Lung (tissue), 12 donors: ENCODE measurements around the gene TRA2B. TPM values are rescaled to one million over a fixed set of nuclear protein-coding genes. Genes with fewer than 3 reads are reported as not detected.

ENCODE experiments used
- ATAC-seq: fragments of 200-7000 bp; cut with Tn5 transposase; one replicate; pipeline ENCODE4 v1.9.1; 2020; ENCODE audit warnings: moderate number of reproducible peaks; ENCODE audit not compliant: insufficient read depth, low FRiP score
- DNase-seq, 3 donors: peaks; one replicate each; pipeline ENCODE4 v3.0.0-alpha.2; 2013 to 2017
- H3K27ac ChIP-seq, 2 donors: one replicate each; pipeline ENCODE4 v1.5.1; 2013; ENCODE audit warnings: mild to moderate bottlenecking in 2 of 2, moderate library complexity in 2 of 2, control low read depth in 1 of 2, inconsistent platforms in 1 of 2, low read depth in 1 of 2, low read length in 1 of 2
- H3K27me3 ChIP-seq, 3 donors: one replicate each; pipeline ENCODE4 v1.5.1; 2013; ENCODE audit warnings: low read length in 2 of 3; ENCODE audit not compliant: control insufficient read depth in 3 of 3, insufficient read depth in 3 of 3
- H3K36me3 ChIP-seq, 4 donors: one replicate each; pipeline ENCODE4 v1.5.1; 2013; ENCODE audit warnings: low read length in 4 of 4, mild to moderate bottlenecking in 1 of 4, moderate library complexity in 1 of 4; ENCODE audit not compliant: control insufficient read depth in 4 of 4, insufficient read depth in 4 of 4
- H3K4me1 ChIP-seq, 5 donors: one replicate each; pipeline ENCODE4 v1.5.1; 2013; ENCODE audit warnings: low read length in 5 of 5, mild to moderate bottlenecking in 2 of 5, moderate library complexity in 1 of 5; ENCODE audit not compliant: control insufficient read depth in 5 of 5, insufficient read depth in 5 of 5
- H3K4me3 ChIP-seq: one replicate; pipeline ENCODE4 v1.5.1; 2013; ENCODE audit warnings: mild to moderate bottlenecking, control low read depth, moderate library complexity
- H3K9ac ChIP-seq, 2 donors: one replicate each; pipeline ENCODE4 v1.5.1; 2013; ENCODE audit warnings: low read length in 2 of 2, control low read depth in 1 of 2; ENCODE audit not compliant: insufficient read depth in 1 of 2
- H3K9me3 ChIP-seq, 4 donors: one replicate each; pipeline ENCODE4 v1.5.1; 2013; ENCODE audit warnings: low read length in 3 of 4, mild to moderate bottlenecking in 1 of 4, moderate library complexity in 1 of 4; ENCODE audit not compliant: control insufficient read depth in 4 of 4, insufficient read depth in 3 of 4
- WGBS, 2 donors: extraction: QIAGEN DNeasy Blood & Tissue Kit; methylation state at CpG; one replicate each; pipeline ENCODE4 v1.1.7; 2013; 5-methylcytosine and 5-hydroxymethylcytosine counted together
- polyA plus RNA-seq, 2 donors: library from polyadenylated mRNA; stranded (reverse); fragments of 200-250 nt; gene quantifications; one replicate each; pipeline ENCODE4 v1.2.1, GENCODE V29; 2013
- total RNA-seq, 2 donors: library from RNA; depleted of rRNA in 1 of 2; stranded (reverse); fragments of >200 nt in 1 of 2; gene quantifications; one replicate each; pipeline ENCODE4 v1.2.1, GENCODE V29; 2014 to 2021
- TF ChIP-seq, protein P1 (sequence below): IDR thresholded peaks from 2 replicates; pipeline ENCODE4 v1.5.1; 2012; ENCODE audit warnings: mild to moderate bottlenecking; ENCODE audit errors: control extremely low read depth, extremely low read depth
- donor health status: control.
- donor health status: control.
- donor health status: Bipolar disorder and iron deficiency.
- donor health status: healthy.
- donor health status: DM: yes; HTN: yes; CAD: no.

TRA2B gene
- total and polyA plus RNA-seq, 4 donors = 61.2 to 263 (median 95.4) TPM

DNA sequence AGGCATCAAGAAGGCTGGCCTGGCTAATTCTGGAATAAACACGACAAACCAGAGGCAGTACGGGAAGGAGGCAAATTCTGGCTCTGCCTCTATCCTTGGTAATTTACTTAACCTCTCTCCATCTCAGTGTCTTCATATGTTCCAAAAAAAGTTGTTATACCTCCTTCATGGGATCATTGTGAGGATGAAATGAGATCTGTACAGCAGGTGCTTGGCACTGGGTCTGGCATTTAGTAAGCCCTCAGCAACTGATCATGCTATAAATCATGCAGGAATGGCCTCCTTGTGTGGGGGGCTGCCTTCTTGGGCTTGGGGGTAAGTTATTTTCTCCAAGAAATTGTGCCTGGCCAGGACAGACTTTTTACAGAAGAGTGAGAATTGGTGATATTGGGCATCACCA, 38.3 kb upstream of the TRA2B start:
- TF ChIP-seq, protein P1, sequence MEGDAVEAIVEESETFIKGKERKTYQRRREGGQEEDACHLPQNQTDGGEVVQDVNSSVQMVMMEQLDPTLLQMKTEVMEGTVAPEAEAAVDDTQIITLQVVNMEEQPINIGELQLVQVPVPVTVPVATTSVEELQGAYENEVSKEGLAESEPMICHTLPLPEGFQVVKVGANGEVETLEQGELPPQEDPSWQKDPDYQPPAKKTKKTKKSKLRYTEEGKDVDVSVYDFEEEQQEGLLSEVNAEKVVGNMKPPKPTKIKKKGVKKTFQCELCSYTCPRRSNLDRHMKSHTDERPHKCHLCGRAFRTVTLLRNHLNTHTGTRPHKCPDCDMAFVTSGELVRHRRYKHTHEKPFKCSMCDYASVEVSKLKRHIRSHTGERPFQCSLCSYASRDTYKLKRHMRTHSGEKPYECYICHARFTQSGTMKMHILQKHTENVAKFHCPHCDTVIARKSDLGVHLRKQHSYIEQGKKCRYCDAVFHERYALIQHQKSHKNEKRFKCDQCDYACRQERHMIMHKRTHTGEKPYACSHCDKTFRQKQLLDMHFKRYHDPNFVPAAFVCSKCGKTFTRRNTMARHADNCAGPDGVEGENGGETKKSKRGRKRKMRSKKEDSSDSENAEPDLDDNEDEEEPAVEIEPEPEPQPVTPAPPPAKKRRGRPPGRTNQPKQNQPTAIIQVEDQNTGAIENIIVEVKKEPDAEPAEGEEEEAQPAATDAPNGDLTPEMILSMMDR = no peak
- WGBS, 2 donors = 94 to 100% methylated on average over 2 of the region's 2 CpGs
- Histone ChIP-seq H3K9ac (no peak overlapping the region), H3K27ac (no peak overlapping the region), H3K4me1 (no peaks in the 10 kb centered on the region), H3K27me3 (peaks cover 0 to 2% (median 0%) of the 10 kb centered on the region in 3 donors), H3K4me3 (no peak overlapping the region), H3K9me3 (no peaks in the 10 kb centered on the region), H3K36me3 (no peaks in the 10 kb centered on the region)
- DNase-seq = no peak
- ATAC-seq = no peak

DNA sequence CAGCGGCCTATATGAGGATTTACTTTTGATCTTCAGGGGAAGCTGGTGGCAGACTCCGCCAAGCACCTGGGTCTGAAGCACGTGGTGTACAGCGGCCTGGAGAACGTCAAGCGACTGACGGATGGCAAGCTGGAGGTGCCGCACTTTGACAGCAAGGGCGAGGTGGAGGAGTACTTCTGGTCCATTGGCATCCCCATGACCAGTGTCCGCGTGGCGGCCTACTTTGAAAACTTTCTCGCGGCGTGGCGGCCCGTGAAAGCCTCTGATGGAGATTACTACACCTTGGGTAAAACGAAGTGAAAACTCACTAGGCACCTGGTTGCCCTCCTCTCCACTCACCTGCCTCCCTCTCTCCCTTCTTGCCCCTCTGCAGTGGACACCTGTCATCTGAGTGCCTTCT, 33.8 kb upstream of the TRA2B start:
- TF ChIP-seq, protein P1 = no peak
- H3K4me3 ChIP-seq = no peak overlapping the region
- H3K9me3 ChIP-seq = no peaks in the 10 kb centered on the region
- WGBS, 2 donors = 94 to 96% methylated on average over 18 of the region's 18 CpGs
- no peaks in the 10 kb centered on the region for H3K4me1 ChIP-seq
- H3K36me3 ChIP-seq = no peaks in the 10 kb centered on the region
- H3K27ac ChIP-seq = no peak overlapping the region
- DNase-seq (no peak), ATAC-seq (no peak)
- peaks cover 0 to 2% (median 0%) of the 10 kb centered on the region in 3 donors for H3K27me3 ChIP-seq
- H3K9ac ChIP-seq = no peak overlapping the region

DNA sequence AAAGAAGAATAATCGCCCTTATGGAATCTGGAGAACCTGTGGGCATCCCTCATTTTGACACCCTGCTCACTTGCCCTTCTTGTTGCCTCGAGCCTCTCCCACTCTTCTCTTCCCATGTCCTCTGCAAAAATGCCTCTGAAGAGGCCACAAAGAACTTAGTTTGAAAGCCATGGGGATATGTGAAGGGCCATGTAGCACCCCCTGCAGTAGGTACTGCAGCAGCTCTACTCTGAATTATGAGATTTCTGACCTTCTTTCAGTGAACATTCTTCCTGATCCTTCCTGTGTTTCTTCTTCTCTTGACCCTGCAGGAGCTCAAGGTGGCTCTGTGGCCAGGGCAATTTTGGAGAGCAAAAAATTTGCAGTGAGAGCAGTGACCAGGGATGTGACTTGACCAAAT, 30.4 kb upstream of the TRA2B start:
- Histone ChIP-seq H3K4me1 (no peaks in the 10 kb centered on the region), H3K36me3 (no peaks in the 10 kb centered on the region), H3K4me3 (no peak overlapping the region), H3K9ac (no peak overlapping the region), H3K27me3 (no peaks in the 10 kb centered on the region), H3K9me3 (no peaks in the 10 kb centered on the region), H3K27ac (no peak overlapping the region)
- TF ChIP-seq, protein P1 = no peak
- DNase-seq (no peak), ATAC-seq (no peak)
- WGBS, 2 donors = 78 to 88% methylated on average over 2 of the region's 2 CpGs

DNA sequence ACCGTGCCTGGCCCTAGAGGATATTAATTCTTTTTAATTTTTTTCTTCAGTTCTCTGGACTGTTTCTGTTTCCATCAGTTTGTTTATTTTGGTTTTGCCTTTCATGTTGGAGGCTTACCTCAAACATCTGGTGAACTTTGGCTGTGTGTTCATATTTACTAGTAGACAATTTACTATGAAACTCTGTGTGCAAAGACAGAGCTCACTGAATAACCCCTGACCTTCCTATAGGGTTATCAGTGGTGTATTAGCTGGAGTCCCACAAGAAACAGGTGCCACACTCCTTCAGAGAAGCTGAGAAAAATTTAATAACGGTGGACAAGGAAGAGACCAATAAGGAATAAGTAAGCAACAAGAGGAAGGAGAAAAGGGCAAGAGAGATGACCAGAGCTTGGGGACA, 28.8 kb upstream of the TRA2B start:
- H3K9ac ChIP-seq = no peak overlapping the region
- no peaks in the 10 kb centered on the region for H3K9me3 ChIP-seq
- no peak overlapping the region for H3K27ac ChIP-seq
- WGBS, 2 donors = 71 to 80% methylated on average over 2 of the region's 2 CpGs
- DNase-seq (no peak), ATAC-seq (no peak)
- H3K36me3 ChIP-seq = no peaks in the 10 kb centered on the region
- no peaks in the 10 kb centered on the region for H3K4me1 ChIP-seq
- H3K27me3 ChIP-seq = peaks cover 0 to 2% (median 0%) of the 10 kb centered on the region in 3 donors
- no peak overlapping the region for H3K4me3 ChIP-seq
- TF ChIP-seq, protein P1 = no peak
